H9 (cell line): ENCODE measurements around the gene OR8I2. TPM values are rescaled to one million over a fixed set of nuclear protein-coding genes. Genes with fewer than 3 reads are reported as not detected.

Source experiments
- DNase-seq: peaks from one replicate; pipeline ENCODE4 v3.0.0-alpha.2; 2017
- H2AFZ ChIP-seq: one replicate; pipeline ENCODE4 v1.6.1; 2013; ENCODE audit warnings: mild to moderate bottlenecking, low read length, control low read depth, moderate library complexity
- H2AK5ac ChIP-seq: 2 replicates; pipeline ENCODE4 v1.6.1; 2013; ENCODE audit warnings: low read length, control low read depth, mixed read lengths; ENCODE audit not compliant: insufficient read length
- H2BK120ac ChIP-seq: one replicate; pipeline ENCODE4 v1.6.1; 2013; ENCODE audit warnings: low read depth, mild to moderate bottlenecking, low read length, control low read depth, inconsistent platforms; ENCODE audit not compliant: poor library complexity, severe bottlenecking
- H2BK12ac ChIP-seq: 2 replicates; pipeline ENCODE4 v1.6.1; 2013; ENCODE audit warnings: low read length, control low read depth, mixed read lengths, low read depth; ENCODE audit not compliant: insufficient read length
- H2BK15ac ChIP-seq: 2 replicates; pipeline ENCODE4 v1.6.1; 2013; ENCODE audit warnings: low read depth, low read length, control low read depth
- H2BK20ac ChIP-seq: one replicate; pipeline ENCODE4 v1.6.1; 2013; ENCODE audit warnings: low read depth, mild to moderate bottlenecking, low read length, control low read depth, inconsistent platforms; ENCODE audit not compliant: poor library complexity, severe bottlenecking
- H2BK5ac ChIP-seq: 2 replicates; pipeline ENCODE4 v1.6.1; 2013; ENCODE audit warnings: low read length, control low read depth, mixed read lengths; ENCODE audit not compliant: insufficient read length
- H3K14ac ChIP-seq: 2 replicates; pipeline ENCODE4 v1.6.1; 2013; ENCODE audit warnings: low read length, control low read depth; ENCODE audit not compliant: insufficient read depth
- H3K18ac ChIP-seq: 2 replicates; pipeline ENCODE4 v1.6.1; 2013; ENCODE audit warnings: low read depth, mild to moderate bottlenecking, mixed read lengths, low read length, control low read depth; ENCODE audit not compliant: insufficient read length
- H3K23ac ChIP-seq: 2 replicates; pipeline ENCODE4 v1.6.1; 2013; ENCODE audit warnings: low read length, control low read depth, mixed read lengths, low read depth; ENCODE audit not compliant: insufficient read length
- H3K23me2 ChIP-seq: 2 replicates; pipeline ENCODE4 v1.6.1; 2013; ENCODE audit warnings: low read depth, mild to moderate bottlenecking, mixed read lengths, low read length, control low read depth; ENCODE audit not compliant: insufficient read length, poor library complexity, severe bottlenecking
- H3K27ac ChIP-seq: 2 replicates; pipeline ENCODE4 v1.5.1; 2013; ENCODE audit warnings: low read length, control low read depth, mixed read lengths, low read depth; ENCODE audit not compliant: insufficient read length
- H3K27me3 ChIP-seq: 2 replicates; pipeline ENCODE4 v1.6.1; 2013; ENCODE audit warnings: low read length, control low read depth, inconsistent platforms; ENCODE audit not compliant: insufficient read depth
- H3K4ac ChIP-seq: 2 replicates; pipeline ENCODE4 v1.6.1; 2013; ENCODE audit warnings: low read depth, mild to moderate bottlenecking, control low read depth, inconsistent platforms, low read length, moderate library complexity
- H3K4me1 ChIP-seq: 2 replicates; pipeline ENCODE4 v1.6.1; 2013; ENCODE audit warnings: low read length, control low read depth, inconsistent platforms; ENCODE audit not compliant: insufficient read depth
- H3K4me2 ChIP-seq: 2 replicates; pipeline ENCODE4 v1.6.1; 2013; ENCODE audit warnings: low read length, control low read depth, mixed read lengths; ENCODE audit not compliant: insufficient read length, insufficient read depth
- H3K56ac ChIP-seq: 2 replicates; pipeline ENCODE4 v1.6.1; 2013; ENCODE audit warnings: low read depth, mild to moderate bottlenecking, mixed read lengths, low read length, control low read depth; ENCODE audit not compliant: insufficient read length
- H3K79me1 ChIP-seq: 2 replicates; pipeline ENCODE4 v1.6.1; 2013; ENCODE audit warnings: low read depth, mild to moderate bottlenecking, moderate library complexity, low read length, control low read depth, inconsistent platforms; ENCODE audit not compliant: insufficient read depth, poor library complexity, severe bottlenecking
- H3K79me2 ChIP-seq: 2 replicates; pipeline ENCODE4 v1.6.1; 2013; ENCODE audit warnings: low read length, control low read depth, inconsistent platforms; ENCODE audit not compliant: insufficient read depth
- H3K9ac ChIP-seq: 2 replicates; pipeline ENCODE4 v1.6.1; 2013; ENCODE audit warnings: low read length, control low read depth, mixed read lengths; ENCODE audit not compliant: insufficient read length; ENCODE audit errors: extremely low read depth
- H3K9me3 ChIP-seq: one replicate; pipeline ENCODE4 v1.6.1; 2013; ENCODE audit warnings: low read depth, low read length, inconsistent platforms; ENCODE audit not compliant: control insufficient read depth
- H3T11ph ChIP-seq: one replicate; pipeline ENCODE4 v1.6.1; 2013; ENCODE audit warnings: mild to moderate bottlenecking, low read length, control low read depth, inconsistent platforms
- H4K20me1 ChIP-seq: one replicate; pipeline ENCODE4 v1.6.1; 2013; ENCODE audit not compliant: control insufficient read depth, insufficient read length, insufficient read depth
- H4K5ac ChIP-seq: 2 replicates; pipeline ENCODE4 v1.6.1; 2013; ENCODE audit warnings: low read depth, mild to moderate bottlenecking, mixed read lengths, low read length, control low read depth; ENCODE audit not compliant: insufficient read length
- H4K8ac ChIP-seq: replicated peaks from 2 replicates; pipeline ENCODE4 v1.6.1; 2013; ENCODE audit warnings: low read length, control low read depth, mixed read lengths, low read depth; ENCODE audit not compliant: insufficient read length
- H4K91ac ChIP-seq: 2 replicates; pipeline ENCODE4 v1.6.1; 2013; ENCODE audit warnings: low read depth, mild to moderate bottlenecking, moderate library complexity, mixed read lengths, low read length, control low read depth; ENCODE audit not compliant: insufficient read length
- H3K27ac Mint-ChIP-seq, 3 experiments: 2 replicates in 2 of 3; 3 replicates in 1 of 3; pipeline ENCODE4 v1.8.0; 2020 to 2021; ENCODE audit warnings: mixed read lengths in 3 of 3, mild to moderate bottlenecking in 1 of 3, moderate library complexity in 1 of 3
- H3K27me3 Mint-ChIP-seq: 2 replicates; pipeline ENCODE4 v1.8.0; 2021; ENCODE audit warnings: low read depth, mild to moderate bottlenecking, moderate library complexity, mixed read lengths
- H3K36me3 Mint-ChIP-seq, 3 experiments: 2 replicates in 2 of 3; 3 replicates in 1 of 3; pipeline ENCODE4 v1.8.0; 2020 to 2021; ENCODE audit warnings: low read depth in 3 of 3, mixed read lengths in 3 of 3; ENCODE audit not compliant: insufficient read depth in 1 of 3
- H3K4me1 Mint-ChIP-seq, 2 experiments: 2 replicates each; pipeline ENCODE4 v1.8.0; 2020; ENCODE audit warnings: mixed read lengths in 2 of 2
- H3K4me3 Mint-ChIP-seq, 2 experiments: 2 replicates in 1 of 2; 3 replicates in 1 of 2; pipeline ENCODE4 v1.8.0; 2020 to 2021; ENCODE audit warnings: mild to moderate bottlenecking in 2 of 2, mixed read lengths in 2 of 2, moderate library complexity in 1 of 2
- H3K9me3 Mint-ChIP-seq, 2 experiments: 2 replicates in 1 of 2; 3 replicates in 1 of 2; pipeline ENCODE4 v1.8.0; 2020; ENCODE audit warnings: mild to moderate bottlenecking in 2 of 2, mixed read lengths in 2 of 2, moderate library complexity in 1 of 2
- CTCF ChIP-seq: fragments of 200-600 bp; sonication (generic); conservative IDR thresholded peaks from 3 replicates; pipeline ENCODE4 v1.8.0; 2021; ENCODE audit warnings: antibody characterized with exemption, mild to moderate bottlenecking
- WGBS: extraction: QIAGEN DNeasy Blood & Tissue Kit; methylation state at CpG from one replicate; pipeline ENCODE4 v1.1.7; 2013; ENCODE audit warnings: missing lambda C conversion rate, low lambda C conversion rate, mixed read lengths; ENCODE audit not compliant: insufficient read length; ENCODE audit errors: extremely low coverage; 5-methylcytosine and 5-hydroxymethylcytosine counted together
- total RNA-seq: library from RNA; stranded (reverse); gene quantifications from 2 replicates; pipeline ENCODE4 v1.2.1, GENCODE V29; 2021

OR8I2 gene
- total RNA-seq, 1 experiment from 2014 or later: not detected

DNA sequence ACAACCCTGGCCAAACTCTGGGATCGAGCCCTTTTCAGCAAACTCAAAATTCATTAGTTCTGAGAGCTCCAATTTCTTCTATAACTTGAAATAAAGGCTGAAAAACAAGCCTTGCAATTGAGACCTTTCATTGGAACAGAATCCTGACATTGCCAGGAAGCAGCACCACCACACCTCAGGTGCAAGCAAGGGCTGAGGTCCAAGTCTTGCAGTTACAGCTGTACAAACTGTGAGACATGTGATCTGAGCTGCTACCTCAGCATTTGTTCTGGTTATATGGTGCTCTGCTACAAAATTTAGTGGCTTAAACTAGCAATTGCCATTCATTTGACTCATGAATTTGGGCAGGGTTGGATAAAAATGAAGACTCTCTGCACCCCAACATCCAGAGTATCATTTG is 47.6 kb upstream of the OR8I2 start:
- Histone ChIP-seq H3K79me2 (no peaks in the 10 kb centered on the region), H3K23ac (no peak overlapping the region), H2BK15ac (no peak overlapping the region), H3K18ac (no peak overlapping the region), H2BK120ac (no peak overlapping the region), H4K5ac (no peak overlapping the region), H3K27me3 (no peaks in the 10 kb centered on the region), H3K9me3 (no peaks in the 10 kb centered on the region), H3K56ac (no peak overlapping the region), H2AK5ac (no peak overlapping the region), H2BK12ac (no peak overlapping the region), H3K9ac (no peak overlapping the region), H3K14ac (no peak overlapping the region), H3K4me2 (no peak overlapping the region), H4K8ac (no peak overlapping the region), H2BK20ac (no peak overlapping the region), H3K4me1 (no peaks in the 10 kb centered on the region), H2AFZ (no peak overlapping the region), H3K23me2 (no peaks in the 10 kb centered on the region), H3K4ac (no peak overlapping the region), H3K27ac (no peak overlapping the region), H4K20me1 (no peaks in the 10 kb centered on the region), H3K79me1 (no peaks in the 10 kb centered on the region), H4K91ac (no peak overlapping the region), H2BK5ac (no peak overlapping the region), H3T11ph (no peak overlapping the region)
- H3K4me3 Mint-ChIP-seq: no peak overlapping the region
- no peak overlapping the region for H3K27ac Mint-ChIP-seq
- peaks cover 0 to 27% of the 10 kb centered on the region in 2 experiments; a peak in 3 of 5 replicates for H3K9me3 Mint-ChIP-seq
- no peaks in the 10 kb centered on the region for H3K4me1 Mint-ChIP-seq
- TF ChIP-seq CTCF: no peak
- no peak for DNase-seq
- no CpG with 5 or more reads among the region's 1 CpG for WGBS
- no peaks in the 10 kb centered on the region for H3K27me3 Mint-ChIP-seq
- peaks cover 0 to 4% (median 0%) of the 10 kb centered on the region in 3 experiments; a peak in 3 of 7 replicates for H3K36me3 Mint-ChIP-seq
